ENCODE results near the gene TTYH2. TPM values are rescaled to one million over a fixed set of nuclear protein-coding genes. Genes with fewer than 3 reads are reported as not detected.

The TTYH2 gene
- total RNA-seq, 1 donor from 2014 or later, result 3.8 TPM

GRCh38 chr17:74214484-74215341 lies 1.3 kb downstream of the TTYH2 start:
- intact Hi-C loops (cut with micrococcal nuclease), result loop anchor here (5.0 kb wide), 1 partner anchor 658 kb away; the partner anchor contains the start of gene FDXR
- no peaks in the 10 kb centered on the region for H3K27me3 Mint-ChIP-seq
- peaks cover 14% of the 10 kb centered on the region for H3K36me3 Mint-ChIP-seq (ENCODE audit: low read depth)
- DNase-seq, result no peak
- CTCF ChIA-PET, result no interaction called here
- POLR2A ChIA-PET, result interaction anchor here (1.3 to 2.5 kb wide), 2 partner anchors 11 to 252 kb away, joined by 3 to 28 read pairs; partner anchors contain the start of genes CD300A and RPL38
- no peak for ATAC-seq (ENCODE audit: low read depth)
- no peak overlapping the region for H3K27ac Mint-ChIP-seq
- peaks cover 4% of the 10 kb centered on the region for H3K9me3 Mint-ChIP-seq
- H3K4me3 Mint-ChIP-seq, result peak overlapping the region; percentile 86
- H3K4me1 Mint-ChIP-seq, result peaks cover 45% of the 10 kb centered on the region
- no peak for TF ChIP-seq CTCF (IDR thresholded peaks at IDR 0.05)

- peaks cover 4% of the 10 kb centered on the region for H3K9me3 Mint-ChIP-seq
- TF ChIP-seq CTCF (IDR thresholded peaks at IDR 0.05), result no peak
- no peak overlapping the region for H3K27ac Mint-ChIP-seq
- intact Hi-C loops (cut with micrococcal nuclease), result no loop called here
- peaks cover 42% of the 10 kb centered on the region for H3K4me1 Mint-ChIP-seq
- DNase-seq (no peak), ATAC-seq (ENCODE audit: low read depth) (no peak)
- POLR2A ChIA-PET, result no interaction called here
- H3K36me3 Mint-ChIP-seq (ENCODE audit: low read depth), result peaks cover 7% of the 10 kb centered on the region
- H3K4me3 Mint-ChIP-seq, result no peak overlapping the region
- H3K27me3 Mint-ChIP-seq, result no peaks in the 10 kb centered on the region
- CTCF ChIA-PET, result no interaction called here
Measured at GRCh38 chr17:74215342-74215727, 2.0 kb downstream of the TTYH2 start.

- peaks cover 3% of the 10 kb centered on the region for H3K36me3 Mint-ChIP-seq (ENCODE audit: low read depth)
- peaks cover 4% of the 10 kb centered on the region for H3K9me3 Mint-ChIP-seq
- CTCF ChIA-PET, result no interaction called here
- TF ChIP-seq CTCF (IDR thresholded peaks at IDR 0.05), result no peak
- H3K27me3 Mint-ChIP-seq, result no peaks in the 10 kb centered on the region
- DNase-seq, result no peak
- POLR2A ChIA-PET, result no interaction called here
- ATAC-seq (ENCODE audit: low read depth), result no peak
- peaks cover 39% of the 10 kb centered on the region for H3K4me1 Mint-ChIP-seq
- intact Hi-C loops (cut with micrococcal nuclease), result no loop called here
- no peak overlapping the region for H3K4me3 Mint-ChIP-seq
- no peak overlapping the region for H3K27ac Mint-ChIP-seq
Measured at GRCh38 chr17:74216505-74216904, 3.1 kb downstream of the TTYH2 start.

GRCh38 chr17:74217037-74217730 lies 3.8 kb downstream of the TTYH2 start:
- peaks cover 33% of the 10 kb centered on the region for H3K4me1 Mint-ChIP-seq
- ChIA-PET CTCF (no interaction called here), POLR2A (no interaction called here)
- ATAC-seq (ENCODE audit: low read depth), result no peak
- no peak for DNase-seq
- no peaks in the 10 kb centered on the region for H3K36me3 Mint-ChIP-seq (ENCODE audit: low read depth)
- intact Hi-C loops (cut with micrococcal nuclease), result no loop called here
- no peak overlapping the region for H3K4me3 Mint-ChIP-seq
- H3K9me3 Mint-ChIP-seq, result peaks cover 4% of the 10 kb centered on the region
- no peak overlapping the region for H3K27ac Mint-ChIP-seq
- TF ChIP-seq CTCF (IDR thresholded peaks at IDR 0.05), result no peak
- H3K27me3 Mint-ChIP-seq, result no peaks in the 10 kb centered on the region

DNA sequence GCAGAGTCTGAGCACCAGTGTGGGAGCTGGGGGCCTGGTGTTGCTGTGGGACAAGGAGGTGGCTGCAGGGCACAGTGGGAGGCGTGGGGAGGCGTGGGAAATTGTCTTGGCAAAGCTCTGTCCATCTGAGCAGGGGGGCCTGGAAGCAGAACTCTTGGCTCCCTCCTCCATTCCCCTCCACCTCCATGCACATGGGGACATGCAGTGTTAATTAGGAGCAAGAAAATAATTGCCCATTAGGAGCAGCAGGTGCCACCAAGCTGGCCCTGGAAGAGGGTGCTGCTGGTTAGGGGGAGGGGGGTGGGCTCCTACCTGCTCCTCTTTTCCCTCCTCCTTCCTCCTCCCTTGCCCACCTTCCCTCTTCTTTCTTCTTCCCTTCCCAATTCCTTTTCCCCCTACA lies 4.5 kb downstream of the TTYH2 start:
- no peaks in the 10 kb centered on the region for H3K36me3 Mint-ChIP-seq (ENCODE audit: low read depth)
- H3K27ac Mint-ChIP-seq, result no peak overlapping the region
- no peak overlapping the region for H3K4me3 Mint-ChIP-seq
- H3K9me3 Mint-ChIP-seq, result peaks cover 4% of the 10 kb centered on the region
- intact Hi-C loops (cut with micrococcal nuclease), result no loop called here
- TF ChIP-seq CTCF (IDR thresholded peaks at IDR 0.05), result no peak
- POLR2A ChIA-PET, result no interaction called here
- DNase-seq, result no peak
- no peak for ATAC-seq (ENCODE audit: low read depth)
- CTCF ChIA-PET, result no interaction called here
- H3K27me3 Mint-ChIP-seq, result no peaks in the 10 kb centered on the region
- peaks cover 26% of the 10 kb centered on the region for H3K4me1 Mint-ChIP-seq

All from activated B cell treated with CpG ODN at 0.5 μM for 24 hours (primary cell).